ENCODE measurements around the gene CSNK2A1.

DNA sequence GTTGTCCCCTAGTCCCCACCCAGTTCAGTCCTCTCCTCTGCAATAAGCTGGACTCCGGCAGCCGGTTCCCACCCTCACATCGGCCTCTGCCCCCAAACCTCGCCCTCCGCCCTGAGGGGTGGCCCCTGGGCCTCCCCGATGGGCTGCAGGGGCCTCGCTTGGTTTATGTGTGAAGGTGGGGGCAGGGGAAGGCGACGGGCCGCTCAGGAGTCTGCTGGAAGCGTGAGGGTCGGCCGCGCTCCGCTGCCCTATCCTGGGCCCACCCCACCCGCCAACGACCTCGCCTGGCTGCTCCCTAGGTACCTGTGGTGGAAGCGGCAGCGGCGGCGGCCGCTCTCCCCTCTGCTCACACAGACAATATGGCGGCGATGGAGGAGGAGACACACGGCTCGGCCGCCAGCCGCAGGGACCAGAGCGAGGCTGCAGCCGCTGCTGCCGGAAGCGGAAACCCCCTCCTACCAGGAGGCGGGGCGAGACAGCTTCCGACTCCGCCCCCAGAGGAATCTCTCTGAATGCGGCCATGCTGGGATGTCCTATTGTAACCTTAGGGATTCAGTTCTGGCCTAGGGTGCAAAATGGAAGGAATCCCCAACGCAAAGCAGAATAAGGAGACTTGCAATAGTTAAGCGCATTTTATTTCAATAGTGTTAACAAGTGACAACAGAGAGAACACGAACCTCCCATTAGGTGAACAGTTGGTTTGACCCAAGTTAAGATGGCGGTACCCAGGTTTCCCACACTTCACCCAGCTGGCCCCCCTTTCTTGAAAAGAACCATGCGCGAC lies at the start of gene CSNK2A1:
- TF ChIP-seq CEBPB (IDR thresholded peaks at IDR 0.05; ENCODE audit: low read depth, low read length) (no peak), NRF1 (IDR thresholded peaks at IDR 0.05; ENCODE audit: low read depth, low read length) (no peak), POLR2A (IDR thresholded peaks at IDR 0.05; ENCODE audit: control extremely low read depth in 1 of 2, low read depth in 2 of 2, low read length in 2 of 2) (peak; percentile 90 to 96), SAP30 (IDR thresholded peaks at IDR 0.05; ENCODE audit: insufficient read depth, insufficient replicate concordance, low read length) (no peak), KDM1A (IDR thresholded peaks at IDR 0.05; ENCODE audit: borderline replicate concordance, low read length) (no peak), KDM4A (IDR thresholded peaks at IDR 0.05; ENCODE audit: low read depth, low read length, severe bottlenecking) (no peak)
- TF ChIP-seq, protein P1, sequence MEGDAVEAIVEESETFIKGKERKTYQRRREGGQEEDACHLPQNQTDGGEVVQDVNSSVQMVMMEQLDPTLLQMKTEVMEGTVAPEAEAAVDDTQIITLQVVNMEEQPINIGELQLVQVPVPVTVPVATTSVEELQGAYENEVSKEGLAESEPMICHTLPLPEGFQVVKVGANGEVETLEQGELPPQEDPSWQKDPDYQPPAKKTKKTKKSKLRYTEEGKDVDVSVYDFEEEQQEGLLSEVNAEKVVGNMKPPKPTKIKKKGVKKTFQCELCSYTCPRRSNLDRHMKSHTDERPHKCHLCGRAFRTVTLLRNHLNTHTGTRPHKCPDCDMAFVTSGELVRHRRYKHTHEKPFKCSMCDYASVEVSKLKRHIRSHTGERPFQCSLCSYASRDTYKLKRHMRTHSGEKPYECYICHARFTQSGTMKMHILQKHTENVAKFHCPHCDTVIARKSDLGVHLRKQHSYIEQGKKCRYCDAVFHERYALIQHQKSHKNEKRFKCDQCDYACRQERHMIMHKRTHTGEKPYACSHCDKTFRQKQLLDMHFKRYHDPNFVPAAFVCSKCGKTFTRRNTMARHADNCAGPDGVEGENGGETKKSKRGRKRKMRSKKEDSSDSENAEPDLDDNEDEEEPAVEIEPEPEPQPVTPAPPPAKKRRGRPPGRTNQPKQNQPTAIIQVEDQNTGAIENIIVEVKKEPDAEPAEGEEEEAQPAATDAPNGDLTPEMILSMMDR (IDR thresholded peaks at IDR 0.05; ENCODE audit: control extremely low read depth in 1 of 3, insufficient read depth in 1 of 3, low read depth in 1 of 3, low read length in 3 of 3), result no peak
- TF ChIP-seq, protein P2, sequence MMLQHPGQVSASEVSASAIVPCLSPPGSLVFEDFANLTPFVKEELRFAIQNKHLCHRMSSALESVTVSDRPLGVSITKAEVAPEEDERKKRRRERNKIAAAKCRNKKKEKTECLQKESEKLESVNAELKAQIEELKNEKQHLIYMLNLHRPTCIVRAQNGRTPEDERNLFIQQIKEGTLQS (IDR thresholded peaks at IDR 0.05; ENCODE audit: insufficient read depth, low read depth, low read length), result no peak

Measured in H1 (cell line).